ENCODE data around the gene EPPIN.

EPPIN gene

GRCh38 chr20:45527294-45527693 is 19.9 kb downstream of the EPPIN start:
- no peak for DNase-seq

- no peak for DNase-seq
Measured at GRCh38 chr20:45523821-45524220, 23.4 kb downstream of the EPPIN start.

GRCh38 chr20:45518282-45518681 is 28.9 kb downstream of the EPPIN start:
- no peak for DNase-seq

GRCh38 chr20:45515147-45515913 is 31.9 kb downstream of the EPPIN start, which contains the start of gene SPINT3:
Gene SPINT3, minus strand, starts transcription at chr20:45515622. Its CDS starts 14 bp downstream, at chr20:45515608.
- no peak for DNase-seq

- no peak for DNase-seq
Measured at GRCh38 chr20:45510242-45510862, 36.8 kb downstream of the EPPIN start.

- DNase-seq, result no peak
Measured at GRCh38 chr20:45509091-45509490, 38.1 kb downstream of the EPPIN start.

GRCh38 chr20:45508068-45508886 is 38.9 kb downstream of the EPPIN start:
- DNase-seq, result no peak

- DNase-seq, result no peak
Measured at GRCh38 chr20:45507011-45507820, 40.0 kb downstream of the EPPIN start.

- no peak for DNase-seq
Measured at GRCh38 chr20:45506398-45506797, 40.8 kb downstream of the EPPIN start.

GRCh38 chr20:45503403-45503802 is 43.8 kb downstream of the EPPIN start:
- no peak for DNase-seq

GRCh38 chr20:45502561-45502960 is 44.6 kb downstream of the EPPIN start:
- DNase-seq, result no peak

- no peak for DNase-seq
Measured at GRCh38 chr20:45501600-45501999, 45.6 kb downstream of the EPPIN start.

GRCh38 chr20:45500022-45500421 is 47.2 kb downstream of the EPPIN start:
- DNase-seq, result no peak

- DNase-seq, result no peak
Measured at GRCh38 chr20:45497971-45498494, 49.2 kb downstream of the EPPIN start.

- DNase-seq, result no peak
Measured at GRCh38 chr20:45496166-45496565, 51.0 kb downstream of the EPPIN start.

- no peak for DNase-seq
Measured at GRCh38 chr20:45495501-45495941, 51.7 kb downstream of the EPPIN start.
